WERI-Rb-1 (cell line): Measurements from ENCODE around the gene MRC1.

Experiments used
- DNase-seq: peaks from one replicate; pipeline ENCODE4 v3.0.0-alpha.2; 2020
- H3K27ac ChIP-seq: fragments of 250-450 bp; sonication (Bioruptor Pico); 2 replicates; pipeline ENCODE4 v1.5.1; 2020; ENCODE audit warnings: mild to moderate bottlenecking, moderate library complexity
- H3K27me3 ChIP-seq: fragments of 250-450 bp; sonication (Bioruptor Pico); 2 replicates; pipeline ENCODE4 v1.5.1; 2021; ENCODE audit warnings: mild to moderate bottlenecking, low read depth, moderate library complexity; ENCODE audit not compliant: insufficient read depth, severe bottlenecking
- H3K36me3 ChIP-seq: fragments of 250-450 bp; sonication (Bioruptor Pico); 2 replicates; pipeline ENCODE4 v1.5.1; 2020; ENCODE audit warnings: mild to moderate bottlenecking, moderate library complexity
- H3K4me3 ChIP-seq: 2 replicates; pipeline ENCODE4 v1.5.1; 2011; ENCODE audit warnings: low read depth, mild to moderate bottlenecking, control low read depth, low read length
- H3K9me3 ChIP-seq: fragments of 250-450 bp; sonication (Bioruptor Pico); 2 replicates; pipeline ENCODE4 v1.5.1; 2021; ENCODE audit warnings: mild to moderate bottlenecking, moderate library complexity; ENCODE audit not compliant: severe bottlenecking
- TF ChIP-seq, protein P1 (sequence below): IDR thresholded peaks from 2 replicates; pipeline ENCODE4 v1.5.1; 2011; ENCODE audit warnings: low read depth, mild to moderate bottlenecking, control low read depth, inconsistent platforms, low read length

MRC1 gene

DNA sequence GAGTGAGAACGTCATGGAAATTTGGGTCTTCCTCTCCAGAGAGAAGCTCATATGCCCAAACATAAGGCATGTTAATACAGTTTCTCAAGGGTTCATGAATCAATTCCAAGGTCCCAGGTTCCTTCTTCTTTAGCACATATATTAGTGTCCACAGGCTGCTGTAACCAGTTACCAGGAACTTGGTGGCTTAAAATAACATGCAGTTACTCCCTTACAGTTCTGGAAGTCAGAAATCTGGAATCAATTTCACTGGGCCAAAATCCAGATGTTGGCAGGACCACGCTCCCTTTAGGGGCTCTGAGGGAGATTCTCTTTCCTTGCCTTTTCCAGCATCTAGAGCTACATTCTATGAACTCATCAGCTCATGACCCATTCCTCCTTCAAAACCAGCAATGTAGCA lies 64.8 kb downstream of the MRC1 start:
- no peaks in the 10 kb centered on the region for H3K27me3 ChIP-seq
- no peaks in the 10 kb centered on the region for H3K9me3 ChIP-seq
- H3K4me3 ChIP-seq = no peak overlapping the region
- TF ChIP-seq, protein P1, sequence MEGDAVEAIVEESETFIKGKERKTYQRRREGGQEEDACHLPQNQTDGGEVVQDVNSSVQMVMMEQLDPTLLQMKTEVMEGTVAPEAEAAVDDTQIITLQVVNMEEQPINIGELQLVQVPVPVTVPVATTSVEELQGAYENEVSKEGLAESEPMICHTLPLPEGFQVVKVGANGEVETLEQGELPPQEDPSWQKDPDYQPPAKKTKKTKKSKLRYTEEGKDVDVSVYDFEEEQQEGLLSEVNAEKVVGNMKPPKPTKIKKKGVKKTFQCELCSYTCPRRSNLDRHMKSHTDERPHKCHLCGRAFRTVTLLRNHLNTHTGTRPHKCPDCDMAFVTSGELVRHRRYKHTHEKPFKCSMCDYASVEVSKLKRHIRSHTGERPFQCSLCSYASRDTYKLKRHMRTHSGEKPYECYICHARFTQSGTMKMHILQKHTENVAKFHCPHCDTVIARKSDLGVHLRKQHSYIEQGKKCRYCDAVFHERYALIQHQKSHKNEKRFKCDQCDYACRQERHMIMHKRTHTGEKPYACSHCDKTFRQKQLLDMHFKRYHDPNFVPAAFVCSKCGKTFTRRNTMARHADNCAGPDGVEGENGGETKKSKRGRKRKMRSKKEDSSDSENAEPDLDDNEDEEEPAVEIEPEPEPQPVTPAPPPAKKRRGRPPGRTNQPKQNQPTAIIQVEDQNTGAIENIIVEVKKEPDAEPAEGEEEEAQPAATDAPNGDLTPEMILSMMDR = no peak
- DNase-seq = no peak
- no peak overlapping the region for H3K27ac ChIP-seq
- no peaks in the 10 kb centered on the region for H3K36me3 ChIP-seq

DNA sequence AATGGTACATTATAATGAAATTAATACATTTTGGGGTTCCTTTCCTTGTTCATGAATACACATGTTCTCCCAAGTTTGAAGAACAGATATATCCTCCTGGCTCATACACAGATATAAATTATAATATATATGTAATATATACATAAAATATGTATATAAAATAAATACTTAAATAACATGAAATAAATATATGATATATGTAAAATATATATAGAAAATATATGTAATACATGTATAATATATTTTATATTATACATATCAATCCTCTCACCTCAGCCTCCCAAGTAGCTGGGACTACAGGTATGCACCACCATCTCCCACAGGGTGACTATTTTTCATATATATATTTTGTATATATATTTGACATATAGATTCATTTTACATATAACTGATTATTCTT lies 68.0 kb downstream of the MRC1 start:
- TF ChIP-seq, protein P1 = no peak
- H3K4me3 ChIP-seq = no peak overlapping the region

GRCh38 chr10:17878896-17879295 lies 69.7 kb downstream of the MRC1 start:
- Histone ChIP-seq H3K9me3 (no peaks in the 10 kb centered on the region), H3K27me3 (no peaks in the 10 kb centered on the region), H3K36me3 (no peaks in the 10 kb centered on the region), H3K27ac (no peak overlapping the region), H3K4me3 (no peak overlapping the region)
- no peak for DNase-seq
- TF ChIP-seq, protein P1 = no peak

More for the DNA sequence above, 68.0 kb downstream of the MRC1 start:
- Histone ChIP-seq H3K27me3 (no peaks in the 10 kb centered on the region), H3K36me3 (no peaks in the 10 kb centered on the region), H3K27ac (no peak overlapping the region), H3K9me3 (no peaks in the 10 kb centered on the region)
- no peak for DNase-seq

DNA sequence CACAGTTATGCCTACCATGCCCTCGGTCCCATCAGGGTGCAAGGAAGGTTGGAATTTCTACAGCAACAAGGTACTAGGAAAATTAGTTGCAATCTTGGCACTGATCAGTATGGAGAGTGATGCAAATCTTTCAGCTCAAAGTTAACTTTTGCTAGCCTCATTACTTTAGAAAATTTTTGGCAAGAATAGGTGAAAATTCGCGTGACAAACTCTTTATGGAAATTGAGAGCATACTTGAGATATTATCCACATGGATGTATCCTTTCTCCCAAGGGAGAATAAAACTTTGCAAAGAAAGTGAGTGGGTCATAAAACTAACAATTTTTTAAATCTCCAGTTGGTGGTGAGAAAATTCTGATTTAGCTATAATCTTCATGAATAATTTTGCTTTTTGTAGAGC lies 71.5 kb downstream of the MRC1 start:
- TF ChIP-seq, protein P1 = no peak
- Histone ChIP-seq H3K36me3 (no peaks in the 10 kb centered on the region), H3K27ac (no peak overlapping the region), H3K4me3 (no peak overlapping the region), H3K27me3 (no peaks in the 10 kb centered on the region), H3K9me3 (no peaks in the 10 kb centered on the region)
- DNase-seq = no peak

- no peak overlapping the region for H3K4me3 ChIP-seq
- TF ChIP-seq, protein P1 = no peak
- DNase-seq = no peak
- H3K27ac ChIP-seq = no peak overlapping the region
- H3K27me3 ChIP-seq = no peaks in the 10 kb centered on the region
- H3K36me3 ChIP-seq = no peaks in the 10 kb centered on the region
- H3K9me3 ChIP-seq = no peaks in the 10 kb centered on the region
Measured at GRCh38 chr10:17882557-17882956, 73.4 kb downstream of the MRC1 start.

DNA sequence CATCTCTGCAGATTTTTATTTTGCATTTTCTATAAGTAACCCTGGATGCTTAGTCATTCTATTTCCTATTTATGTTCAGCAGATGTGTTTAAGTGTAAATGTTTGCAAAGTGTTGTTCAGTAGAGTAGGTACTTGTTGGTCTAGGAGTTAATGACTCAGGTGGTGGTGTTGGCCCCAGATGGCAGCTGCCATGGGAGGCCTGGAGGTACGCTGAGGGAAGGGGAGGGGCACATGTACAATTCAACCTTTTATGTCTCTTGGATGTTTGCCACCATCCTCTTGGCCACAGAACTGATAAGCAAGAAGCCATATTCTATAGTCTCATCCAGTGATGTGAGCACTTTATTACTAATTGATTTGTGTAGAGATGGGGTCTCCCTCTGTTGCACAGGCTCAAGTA lies 74.5 kb downstream of the MRC1 start:
- H3K4me3 ChIP-seq = no peak overlapping the region
- no peak overlapping the region for H3K27ac ChIP-seq
- TF ChIP-seq, protein P1 = no peak
- no peaks in the 10 kb centered on the region for H3K36me3 ChIP-seq
- DNase-seq = no peak
- H3K9me3 ChIP-seq = no peaks in the 10 kb centered on the region
- no peaks in the 10 kb centered on the region for H3K27me3 ChIP-seq
